ENCODE measurements around the gene PDE8B.

DNA sequence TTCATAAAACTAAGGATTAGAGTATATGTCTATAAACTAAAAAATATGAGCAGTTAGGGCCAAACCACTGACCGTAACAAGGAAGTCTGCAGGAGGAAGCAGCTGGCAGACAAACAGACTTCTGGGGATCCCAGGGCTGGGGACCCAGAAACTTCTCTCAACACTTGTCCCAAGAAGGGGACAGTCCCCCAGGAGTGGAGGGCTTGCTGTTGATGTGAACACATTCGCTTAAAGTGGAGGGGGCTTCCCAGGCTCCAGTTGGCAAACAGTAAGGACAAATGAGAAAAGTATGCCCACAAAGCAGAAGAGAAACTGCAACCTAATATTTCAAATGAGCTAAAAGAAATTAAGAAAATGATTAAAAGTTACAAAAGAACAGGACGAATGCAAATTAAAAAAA lies 83.7 kb downstream of the PDE8B start:
- TF ChIP-seq, protein P1, sequence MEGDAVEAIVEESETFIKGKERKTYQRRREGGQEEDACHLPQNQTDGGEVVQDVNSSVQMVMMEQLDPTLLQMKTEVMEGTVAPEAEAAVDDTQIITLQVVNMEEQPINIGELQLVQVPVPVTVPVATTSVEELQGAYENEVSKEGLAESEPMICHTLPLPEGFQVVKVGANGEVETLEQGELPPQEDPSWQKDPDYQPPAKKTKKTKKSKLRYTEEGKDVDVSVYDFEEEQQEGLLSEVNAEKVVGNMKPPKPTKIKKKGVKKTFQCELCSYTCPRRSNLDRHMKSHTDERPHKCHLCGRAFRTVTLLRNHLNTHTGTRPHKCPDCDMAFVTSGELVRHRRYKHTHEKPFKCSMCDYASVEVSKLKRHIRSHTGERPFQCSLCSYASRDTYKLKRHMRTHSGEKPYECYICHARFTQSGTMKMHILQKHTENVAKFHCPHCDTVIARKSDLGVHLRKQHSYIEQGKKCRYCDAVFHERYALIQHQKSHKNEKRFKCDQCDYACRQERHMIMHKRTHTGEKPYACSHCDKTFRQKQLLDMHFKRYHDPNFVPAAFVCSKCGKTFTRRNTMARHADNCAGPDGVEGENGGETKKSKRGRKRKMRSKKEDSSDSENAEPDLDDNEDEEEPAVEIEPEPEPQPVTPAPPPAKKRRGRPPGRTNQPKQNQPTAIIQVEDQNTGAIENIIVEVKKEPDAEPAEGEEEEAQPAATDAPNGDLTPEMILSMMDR (IDR thresholded peaks at IDR 0.05) = no peak
- TF ChIP-seq POLR2AphosphoS5 (IDR thresholded peaks at IDR 0.05) (no peak), POLR2A (IDR thresholded peaks at IDR 0.05) (no peak)
